Lower leg skin (tissue), 4 donors: ENCODE measurements around the gene SMIM12. TPM values are rescaled to one million over a fixed set of nuclear protein-coding genes. Genes with fewer than 3 reads are reported as not detected.

Experiments
- DNase-seq, 2 donors: peaks; one replicate each; pipeline ENCODE4 v3.0.0-alpha.2; 2019; ENCODE audit warnings: low spot score in 2 of 2
- H3K4me3 ChIP-seq: fragments of 200-600 bp; sonication (generic); 2 replicates; pipeline ENCODE4 v1.5.1; 2017; ENCODE audit warnings: mild to moderate bottlenecking, low read depth; ENCODE audit not compliant: poor library complexity, severe bottlenecking
- POLR2A ChIP-seq, 2 donors: fragments of 450-650 bp; IDR thresholded peaks; one replicate each; pipeline ENCODE4 v1.6.1; 2016 to 2017; ENCODE audit warnings: antibody characterized with exemption in 2 of 2, mild to moderate bottlenecking in 1 of 2, moderate library complexity in 1 of 2
- WGBS, 2 donors: methylation state at CpG; one replicate each; pipeline ENCODE4 v1.1.5; 2018; 5-methylcytosine and 5-hydroxymethylcytosine counted together
- intact Hi-C: fragments of 100-400 bp; cut with DNase I; formaldehyde crosslinking; loops from one replicate; pipeline ENCODE4 v1.15.0; 2023; ENCODE audit warnings: low total_unique reads
- total RNA-seq, 4 donors: library from RNA; depleted of rRNA; stranded (reverse); fragments of >200 nt; gene quantifications; one replicate each; pipeline ENCODE4 v1.1.0, GENCODE V29; 2016
- TF ChIP-seq, protein P1 (sequence below), 3 donors: fragments of 450-650 bp; IDR thresholded peaks; one replicate each; pipeline ENCODE4 v1.5.1; 2016; ENCODE audit warnings: antibody characterized with exemption in 3 of 3, mild to moderate bottlenecking in 3 of 3, moderate library complexity in 2 of 3

SMIM12 gene
- total RNA-seq, 4 donors from 2014 or later = 22.7 to 28.8 (median 25.7) TPM

DNA sequence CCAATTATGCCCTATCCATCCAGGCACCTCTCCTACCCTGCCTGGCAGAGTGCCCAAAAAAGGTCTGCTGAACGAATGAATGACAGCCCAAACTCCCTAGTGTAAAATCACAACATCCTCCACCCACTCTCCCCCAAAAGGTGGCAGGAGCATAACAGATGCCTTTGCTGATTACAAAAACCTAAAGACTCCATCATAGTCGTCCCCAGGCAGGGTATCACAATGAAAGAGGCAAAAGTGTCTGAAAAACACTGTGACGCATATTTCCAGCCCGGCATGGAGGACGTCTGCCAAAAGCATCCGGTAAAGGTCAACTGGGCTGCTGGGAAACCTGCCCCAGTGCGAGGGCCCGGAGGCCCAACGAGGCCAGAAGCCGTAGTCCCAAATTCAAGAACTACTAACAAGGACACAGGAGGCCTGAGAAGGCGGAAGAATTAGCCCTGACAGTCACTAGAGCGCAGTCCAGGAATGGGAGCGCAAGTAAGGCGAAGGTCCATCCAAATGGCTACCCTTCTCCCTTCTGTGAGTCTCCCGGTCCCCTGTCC lies 576 bp downstream of the SMIM12 start:
- intact Hi-C loops = loop anchor here (5.0 kb wide), 1 partner anchor 173 kb away; the partner anchor contains the start of gene ZMYM6
- TF ChIP-seq, protein P1, sequence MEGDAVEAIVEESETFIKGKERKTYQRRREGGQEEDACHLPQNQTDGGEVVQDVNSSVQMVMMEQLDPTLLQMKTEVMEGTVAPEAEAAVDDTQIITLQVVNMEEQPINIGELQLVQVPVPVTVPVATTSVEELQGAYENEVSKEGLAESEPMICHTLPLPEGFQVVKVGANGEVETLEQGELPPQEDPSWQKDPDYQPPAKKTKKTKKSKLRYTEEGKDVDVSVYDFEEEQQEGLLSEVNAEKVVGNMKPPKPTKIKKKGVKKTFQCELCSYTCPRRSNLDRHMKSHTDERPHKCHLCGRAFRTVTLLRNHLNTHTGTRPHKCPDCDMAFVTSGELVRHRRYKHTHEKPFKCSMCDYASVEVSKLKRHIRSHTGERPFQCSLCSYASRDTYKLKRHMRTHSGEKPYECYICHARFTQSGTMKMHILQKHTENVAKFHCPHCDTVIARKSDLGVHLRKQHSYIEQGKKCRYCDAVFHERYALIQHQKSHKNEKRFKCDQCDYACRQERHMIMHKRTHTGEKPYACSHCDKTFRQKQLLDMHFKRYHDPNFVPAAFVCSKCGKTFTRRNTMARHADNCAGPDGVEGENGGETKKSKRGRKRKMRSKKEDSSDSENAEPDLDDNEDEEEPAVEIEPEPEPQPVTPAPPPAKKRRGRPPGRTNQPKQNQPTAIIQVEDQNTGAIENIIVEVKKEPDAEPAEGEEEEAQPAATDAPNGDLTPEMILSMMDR (IDR thresholded peaks at IDR 0.05) = no peak
- no peak for TF ChIP-seq POLR2A (IDR thresholded peaks at IDR 0.05)
- DNase-seq = no peak
- 0 to 1% methylated on average over 15 of the region's 15 CpGs for WGBS, 2 donors
- H3K4me3 ChIP-seq = peak overlapping the region; percentile 92

- intact Hi-C loops = loop anchor here (5.0 kb wide), 1 partner anchor 176 kb away; the partner anchor contains the start of gene ZMYM6
- no peak overlapping the region for H3K4me3 ChIP-seq
- 90 to 93% methylated on average over 6 of the region's 6 CpGs for WGBS, 2 donors
- no peak for TF ChIP-seq POLR2A (IDR thresholded peaks at IDR 0.05)
- TF ChIP-seq, protein P1 (IDR thresholded peaks at IDR 0.05) = no peak
- no peak for DNase-seq
These were observed 2.9 kb downstream of the SMIM12 start for GRCh38 chr1:34856697-34857096.

DNA sequence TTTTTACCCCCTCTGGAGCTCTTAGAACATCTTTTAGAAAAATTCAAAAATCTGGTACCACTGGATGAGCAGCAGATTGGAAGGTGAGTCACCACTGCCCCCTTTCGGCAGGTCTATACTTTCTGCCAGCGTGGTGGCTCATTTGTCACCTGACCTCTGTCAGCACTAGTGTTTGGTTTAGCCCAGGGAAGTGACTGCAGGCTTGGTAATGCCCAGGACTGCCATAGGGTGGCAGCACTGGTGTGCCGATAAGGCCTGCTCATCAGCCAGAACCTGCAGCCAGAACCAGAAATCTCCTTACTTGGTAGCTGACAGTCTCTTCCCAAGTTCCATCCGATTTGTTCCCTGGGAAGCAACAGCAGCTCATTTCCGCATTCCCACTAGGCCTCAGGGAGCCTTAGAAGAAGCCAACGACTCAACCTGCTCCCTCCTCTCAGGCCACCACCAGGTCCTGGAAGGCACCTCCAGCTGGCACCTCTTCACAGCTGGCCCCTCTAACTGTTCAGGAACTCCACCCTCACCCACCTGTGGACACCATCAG lies 6.8 kb downstream of the SMIM12 start:
- DNase-seq = peak; percentile 87 to 98
- intact Hi-C loops = no loop called here
- WGBS, 2 donors = 20 to 31% methylated on average over 6 of the region's 6 CpGs
- TF ChIP-seq, protein P1 (IDR thresholded peaks at IDR 0.05) = peak in 1 of 3 donors; percentile 99
- TF ChIP-seq POLR2A (IDR thresholded peaks at IDR 0.05) = no peak
- H3K4me3 ChIP-seq = no peak overlapping the region

GRCh38 chr1:34851431-34852105 lies 8.0 kb downstream of the SMIM12 start:
- H3K4me3 ChIP-seq = no peak overlapping the region
- DNase-seq = peak in 1 of 2 donors; percentile 89
- intact Hi-C loops = no loop called here
- WGBS, 2 donors = 58 to 61% methylated on average over 12 to 13 of the region's 13 CpGs
- TF ChIP-seq, protein P1 (IDR thresholded peaks at IDR 0.05) = no peak
- TF ChIP-seq POLR2A (IDR thresholded peaks at IDR 0.05) = no peak

DNA sequence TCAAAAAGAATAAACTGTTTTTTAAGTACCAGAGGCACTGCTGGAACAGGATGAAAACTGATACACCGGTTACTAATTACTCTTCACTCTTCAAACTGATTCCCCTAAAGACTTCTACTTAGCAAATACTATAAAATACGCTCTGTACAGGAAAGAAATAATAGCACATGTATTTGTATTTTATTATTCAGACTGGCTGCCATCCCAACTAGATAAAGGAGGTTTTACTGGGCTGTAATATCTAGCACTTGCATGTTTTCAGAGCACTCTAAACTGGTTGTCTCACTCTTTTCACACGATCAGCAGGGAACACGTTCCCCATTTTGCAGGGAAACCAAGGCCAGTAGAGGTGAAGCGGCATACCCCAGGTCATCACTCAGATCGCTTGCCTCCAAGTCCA lies 9.2 kb downstream of the SMIM12 start:
- TF ChIP-seq, protein P1 (IDR thresholded peaks at IDR 0.05) = no peak
- no peak for TF ChIP-seq POLR2A (IDR thresholded peaks at IDR 0.05)
- no peak for DNase-seq
- 62 to 72% methylated on average over 6 of the region's 6 CpGs for WGBS, 2 donors
- no peak overlapping the region for H3K4me3 ChIP-seq
- intact Hi-C loops = no loop called here
